Endothelial cell of umbilical vein (primary cell): ENCODE data around the gene TET1. TPM values are rescaled to one million over a fixed set of nuclear protein-coding genes. Genes with fewer than 3 reads are reported as not detected.
"Not testable (repeated sequence)": the region's sequence is repeated elsewhere in the genome, so short reads cannot be mapped to it uniquely, and the experiment has no call there.

Source experiments
- BruUV-seq: library from RNA; stranded (reverse); fragments of 400-500 nt; replicated peaks from 2 replicates; lab custom pipeline; 2021; lab: Mats Ljungman, UMichigan
- CTCF ChIA-PET: fragments of 300-600, 350-600 bp; sonication (Branson Sonifier 250); formaldehyde crosslinking; loops from one replicate; lab custom pipeline; 2021; ENCODE audit warnings: antibody characterized with exemption, inconsistent platforms; lab: Charles Lee
- POLR2A ChIA-PET: fragments of 300-600, 350-600 bp; sonication (Branson Sonifier 250); formaldehyde crosslinking; loops from one replicate; lab custom pipeline; 2021; ENCODE audit warnings: antibody characterized with exemption, inconsistent platforms; lab: Charles Lee
- DNase-seq: peaks from one replicate; pipeline ENCODE4 v3.0.0-alpha.2; 2011; ENCODE audit warnings: low read depth, low spot score
- FAIRE-seq: peaks from 2 replicates; lab custom pipeline; 2011; peaks lifted over from hg19 to GRCh38; lab: Jason Lieb, UNC
- H2AFZ ChIP-seq: 2 replicates; pipeline ENCODE4 v1.6.0; 2012; ENCODE audit warnings: low read depth, low read length, control low read depth, inconsistent platforms
- H3K27ac ChIP-seq: 2 replicates; pipeline ENCODE4 v1.5.1; 2011; ENCODE audit warnings: low read depth, mild to moderate bottlenecking, control low read depth, low read length, moderate library complexity; ENCODE audit not compliant: insufficient read depth
- H3K27me3 ChIP-seq, 2 experiments: 2 replicates each; pipeline versions ENCODE4 v1.6.0 to v1.6.1; 2011; ENCODE audit warnings: low read length in 2 of 2, mixed read lengths in 1 of 2; ENCODE audit not compliant: control insufficient read depth in 2 of 2, insufficient read depth in 2 of 2
- H3K36me3 ChIP-seq, 2 experiments: 2 replicates in 1 of 2; 3 replicates in 1 of 2; pipeline ENCODE4 v1.5.1; 2011; ENCODE audit warnings: low read length in 2 of 2, mild to moderate bottlenecking in 1 of 2, moderate library complexity in 1 of 2; ENCODE audit not compliant: control insufficient read depth in 2 of 2, insufficient read depth in 2 of 2; ENCODE audit errors: extremely low read depth in 1 of 2
- H3K4me1 ChIP-seq: 3 replicates; pipeline ENCODE4 v1.5.1; 2011; ENCODE audit warnings: mild to moderate bottlenecking, low read length; ENCODE audit not compliant: control insufficient read depth, insufficient read depth; ENCODE audit errors: extremely low read depth
- H3K4me2 ChIP-seq: 2 replicates; pipeline ENCODE4 v1.6.1; 2011; ENCODE audit warnings: low read length, control low read depth, mixed read lengths; ENCODE audit not compliant: insufficient read depth
- H3K4me3 ChIP-seq, 3 experiments: fragments of 200-600 bp in 1 of 3; sonication (generic), shearing (Covaris generic) in 1 of 3; replicated peaks in 1 of 3; 2 replicates each; pipeline ENCODE4 v1.5.1; 2011 to 2016; ENCODE audit warnings: control low read depth in 3 of 3, low read length in 3 of 3, mild to moderate bottlenecking in 2 of 3, inconsistent platforms in 1 of 3, low read depth in 1 of 3, moderate library complexity in 1 of 3; ENCODE audit not compliant: insufficient read depth in 1 of 3
- H3K79me2 ChIP-seq: 2 replicates; pipeline ENCODE4 v1.6.0; 2012; ENCODE audit warnings: low read length, inconsistent platforms; ENCODE audit not compliant: control insufficient read depth, insufficient read depth
- H3K9ac ChIP-seq: replicated peaks from 2 replicates; pipeline ENCODE3; 2011; ENCODE audit warnings: low read length, control low read depth; ENCODE audit not compliant: insufficient read depth; ENCODE audit errors: extremely low read depth
- H3K9me1 ChIP-seq: replicated peaks from 3 replicates; pipeline ENCODE4 v1.6.0; 2011; ENCODE audit warnings: mild to moderate bottlenecking, low read length; ENCODE audit not compliant: control insufficient read depth, insufficient read depth; ENCODE audit errors: extremely low read depth
- H3K9me3 ChIP-seq: replicated peaks from 2 replicates; pipeline ENCODE4 v1.5.1; 2012; ENCODE audit warnings: low read length, inconsistent platforms; ENCODE audit not compliant: control insufficient read depth, insufficient read depth
- H4K20me1 ChIP-seq: replicated peaks from 2 replicates; pipeline ENCODE3; 2011; ENCODE audit warnings: mild to moderate bottlenecking, low read length; ENCODE audit not compliant: control insufficient read depth, insufficient read depth; ENCODE audit errors: extremely low read depth
- EZH2 ChIP-seq: IDR thresholded peaks from 2 replicates; pipeline ENCODE4 v1.6.1; 2012; ENCODE audit warnings: borderline replicate concordance, low read depth, mild to moderate bottlenecking, moderate library complexity, low read length, inconsistent platforms; ENCODE audit not compliant: severe bottlenecking
- FOS ChIP-seq: IDR thresholded peaks from 2 replicates; pipeline ENCODE4 v1.6.1; 2011; ENCODE audit warnings: mild to moderate bottlenecking, low read length, moderate library complexity, borderline replicate concordance; ENCODE audit not compliant: insufficient read depth
- GATA2 ChIP-seq: IDR thresholded peaks from 2 replicates; pipeline ENCODE4 v1.7.0; 2011; ENCODE audit warnings: low read depth, mild to moderate bottlenecking, moderate library complexity, mixed read lengths, low read length; ENCODE audit not compliant: insufficient read length, insufficient read depth
- JUN ChIP-seq: IDR thresholded peaks from 2 replicates; pipeline ENCODE4 v1.6.1; 2011; ENCODE audit warnings: borderline replicate concordance, low read depth; ENCODE audit not compliant: insufficient read length, insufficient read depth
- MYC ChIP-seq: IDR thresholded peaks from one replicate; pipeline ENCODE4 v1.6.1; 2011; ENCODE audit warnings: mild to moderate bottlenecking, low read depth, low read length
- POLR2A ChIP-seq: IDR thresholded peaks from 2 replicates; pipeline ENCODE4 v1.6.1; 2012; ENCODE audit warnings: low read depth, mild to moderate bottlenecking, control low read depth, low read length
- POLR2AphosphoS5 ChIP-seq: IDR thresholded peaks from 2 replicates; pipeline ENCODE4 v1.6.1; 2012; ENCODE audit warnings: low read depth, mild to moderate bottlenecking, control low read depth, low read length, moderate library complexity; ENCODE audit not compliant: insufficient read depth
- dilution Hi-C: fragments of 300-500 bp; cut with MboI; formaldehyde crosslinking; loops from one replicate; pipeline ENCODE4 v1.15.0; 2019; ENCODE audit warnings: low sequenced_read_pairs; ENCODE audit not compliant: extremely low pct_ligation_motif_present
- intact Hi-C: fragments of 100-400 bp; cut with micrococcal nuclease; formaldehyde crosslinking; loops from one replicate; pipeline ENCODE4 v1.10.0; 2022
- polyA plus RNA-seq, 4 experiments: library from polyadenylated mRNA; depleted of rRNA in 3 of 4; stranded (reverse) in 3 of 4; unstranded in 1 of 4; fragments of >200 nt; gene quantifications; 2 replicates each; pipeline versions ENCODE4 v1.2.1 to v1.2.3, GENCODE V29; 2011 to 2012; ENCODE audit warnings: missing spikeins in 1 of 4
- total RNA-seq: library from RNA; stranded (reverse); gene quantifications from 2 replicates; pipeline ENCODE4 v1.2.3, GENCODE V29; 2021
- TF ChIP-seq, protein P1 (sequence below), 2 donors: IDR thresholded peaks; 1 replicate in 1 of 2; 2 replicates in 1 of 2; pipeline ENCODE4 v1.5.1; 2011; ENCODE audit warnings: low read length in 2 of 2, mild to moderate bottlenecking in 2 of 2, moderate library complexity in 2 of 2, control low read depth in 1 of 2, inconsistent platforms in 1 of 2, low read depth in 1 of 2; ENCODE audit not compliant: insufficient read depth in 1 of 2; ENCODE audit errors: extremely low read depth in 1 of 2
- TF ChIP-seq, protein P2 (sequence below): IDR thresholded peaks from 2 replicates; pipeline ENCODE4 v1.6.1; 2011; ENCODE audit not compliant: insufficient read depth, insufficient read length

TET1 gene
- total and polyA plus RNA-seq, 2 donors (not counting 3 experiments of a cell fraction or from before 2014, with no cell fraction given), result 0.23 to 1.5 TPM

DNA sequence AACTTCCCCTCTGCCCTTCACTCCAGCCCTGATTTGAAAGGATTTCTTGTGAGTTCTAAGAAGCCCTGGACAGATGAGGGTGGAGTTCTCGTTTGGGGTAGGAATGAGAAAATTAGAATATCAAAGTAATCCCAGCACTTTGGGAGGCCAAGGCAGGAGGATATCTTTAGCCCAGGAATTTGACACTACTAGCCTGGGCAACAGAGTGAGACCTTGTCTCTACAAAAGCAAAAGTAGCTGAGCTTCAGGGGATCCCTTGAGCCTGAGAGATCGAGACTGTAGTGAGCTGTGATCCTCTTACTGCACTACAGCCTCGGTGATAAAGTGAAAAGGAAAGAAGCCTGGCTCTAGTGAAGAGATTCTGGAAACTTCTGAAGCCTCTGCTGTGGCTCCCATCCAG, 76.2 kb downstream of the TET1 start:
- POLR2A ChIA-PET, result no interaction called here
- intact Hi-C loops, result no loop called here
- CTCF ChIA-PET, result interaction anchor here (1.0 kb wide), 1 partner anchor 12 kb away, joined by 4 read pairs; no protein-coding TSS in a partner anchor

DNA sequence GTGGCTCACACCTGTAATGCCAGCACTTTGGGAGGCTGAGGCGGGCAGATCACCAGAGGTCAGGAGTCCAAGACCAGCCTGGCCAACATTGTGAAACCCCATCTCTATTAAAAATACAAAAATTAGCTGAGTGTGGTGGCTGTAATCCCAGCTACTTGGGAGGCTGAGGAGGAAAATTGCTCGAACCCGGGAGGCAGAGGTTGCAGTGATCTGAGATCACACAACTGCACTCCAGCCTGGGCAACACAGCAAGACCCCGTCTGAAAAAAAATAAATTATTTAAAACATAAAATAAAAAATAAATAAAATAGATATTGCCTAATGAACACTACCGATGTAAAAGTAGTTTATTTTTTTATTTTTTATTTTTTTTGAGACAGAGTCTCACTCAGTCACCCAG, 83.4 kb downstream of the TET1 start:
- H3K9ac ChIP-seq, H3K9me3 ChIP-seq, H3K4me3 ChIP-seq, H3K27ac ChIP-seq, FAIRE-seq, H3K4me2 ChIP-seq, intact Hi-C loops, POLR2A ChIA-PET, H3K9me1 ChIP-seq, dilution Hi-C loops, H2AFZ ChIP-seq, H3K4me1 ChIP-seq, BruUV-seq, H3K36me3 ChIP-seq, DNase-seq, H4K20me1 ChIP-seq, CTCF ChIA-PET, H3K27me3 ChIP-seq, H3K79me2 ChIP-seq: not testable (repeated sequence)

More for the DNA sequence above, 76.2 kb downstream of the TET1 start:
- no peaks in the 10 kb centered on the region for H3K9me3 ChIP-seq
- TF ChIP-seq JUN (no peak), GATA2 (no peak), FOS (no peak), MYC (no peak), POLR2A (no peak), POLR2AphosphoS5 (no peak), EZH2 (no peak)
- TF ChIP-seq, protein P1, sequence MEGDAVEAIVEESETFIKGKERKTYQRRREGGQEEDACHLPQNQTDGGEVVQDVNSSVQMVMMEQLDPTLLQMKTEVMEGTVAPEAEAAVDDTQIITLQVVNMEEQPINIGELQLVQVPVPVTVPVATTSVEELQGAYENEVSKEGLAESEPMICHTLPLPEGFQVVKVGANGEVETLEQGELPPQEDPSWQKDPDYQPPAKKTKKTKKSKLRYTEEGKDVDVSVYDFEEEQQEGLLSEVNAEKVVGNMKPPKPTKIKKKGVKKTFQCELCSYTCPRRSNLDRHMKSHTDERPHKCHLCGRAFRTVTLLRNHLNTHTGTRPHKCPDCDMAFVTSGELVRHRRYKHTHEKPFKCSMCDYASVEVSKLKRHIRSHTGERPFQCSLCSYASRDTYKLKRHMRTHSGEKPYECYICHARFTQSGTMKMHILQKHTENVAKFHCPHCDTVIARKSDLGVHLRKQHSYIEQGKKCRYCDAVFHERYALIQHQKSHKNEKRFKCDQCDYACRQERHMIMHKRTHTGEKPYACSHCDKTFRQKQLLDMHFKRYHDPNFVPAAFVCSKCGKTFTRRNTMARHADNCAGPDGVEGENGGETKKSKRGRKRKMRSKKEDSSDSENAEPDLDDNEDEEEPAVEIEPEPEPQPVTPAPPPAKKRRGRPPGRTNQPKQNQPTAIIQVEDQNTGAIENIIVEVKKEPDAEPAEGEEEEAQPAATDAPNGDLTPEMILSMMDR (IDR thresholded peaks at IDR 0.05; ENCODE audit: extremely low read depth in 1 of 2, insufficient read depth in 1 of 2, low read depth in 1 of 2, low read length in 2 of 2), result no peak
- TF ChIP-seq, protein P2, sequence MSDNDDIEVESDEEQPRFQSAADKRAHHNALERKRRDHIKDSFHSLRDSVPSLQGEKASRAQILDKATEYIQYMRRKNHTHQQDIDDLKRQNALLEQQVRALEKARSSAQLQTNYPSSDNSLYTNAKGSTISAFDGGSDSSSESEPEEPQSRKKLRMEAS, result no peak
- FAIRE-seq, result no peak
- no peaks in the 10 kb centered on the region for H3K27me3 ChIP-seq
- no peaks in the 10 kb centered on the region for H3K36me3 ChIP-seq
- H3K27ac ChIP-seq, result no peak overlapping the region
- H3K79me2 ChIP-seq, result no peaks in the 10 kb centered on the region
- H3K4me2 ChIP-seq, result no peak overlapping the region
- no peak overlapping the region for H2AFZ ChIP-seq
- no peak for DNase-seq
- dilution Hi-C loops, result no loop called here
- H4K20me1 ChIP-seq, result no peaks in the 10 kb centered on the region
- H3K4me3 ChIP-seq, result no peak overlapping the region
- no peaks in the 10 kb centered on the region for H3K4me1 ChIP-seq
- BruUV-seq, result no TSS peak
- H3K9ac ChIP-seq, result no peak overlapping the region
- no peaks in the 10 kb centered on the region for H3K9me1 ChIP-seq
